GM12891 (cell line): ENCODE measurements around the gene FOXP4.

Source experiments
- POLR2A ChIP-seq: IDR thresholded peaks from 2 replicates; pipeline ENCODE4 v1.6.1; 2011; ENCODE audit warnings: low read depth, low read length, control low read depth
- POLR2AphosphoS5 ChIP-seq: IDR thresholded peaks from 2 replicates; pipeline ENCODE4 v1.6.1; 2011; ENCODE audit warnings: low read depth, low read length, control low read depth

- no peak for TF ChIP-seq POLR2AphosphoS5
- TF ChIP-seq POLR2A, result no peak
Observed at GRCh38 chr6:41593839-41594238, 47.7 kb downstream of the FOXP4 start.
